Measurements from ENCODE around the gene CD3E. TPM values are rescaled to one million over a fixed set of nuclear protein-coding genes. Genes with fewer than 3 reads are reported as not detected.

The CD3E gene
- total RNA-seq, 2 experiments from 2014 or later, result 400 to 530 TPM

GRCh38 chr11:118274186-118274585, 30.3 kb upstream of the CD3E start:
- Mint-ChIP-seq H3K4me3 (no peak overlapping the region), H3K9me3 (ENCODE audit: low read depth) (no peaks in the 10 kb centered on the region), H3K27me3 (no peaks in the 10 kb centered on the region), H3K27ac (no peak overlapping the region), H3K4me1 (peaks cover 37% of the 10 kb centered on the region), H3K36me3 (ENCODE audit: low read depth) (no peaks in the 10 kb centered on the region)
- ATAC-seq, result no peak
- intact Hi-C loops (cut with DNase I, micrococcal nuclease), result no loop called here
- CTCF ChIA-PET, result interaction anchor here (0.7 to 1.3 kb wide), 3 partner anchors 21 to 716 kb away, joined by 3 to 5 read pairs (median 3); no protein-coding TSS in a partner anchor
- DNase-seq, result no peak
- POLR2A ChIA-PET, result no interaction called here

GRCh38 chr11:118275176-118275575, 29.4 kb upstream of the CD3E start:
- Mint-ChIP-seq H3K27me3 (no peaks in the 10 kb centered on the region), H3K36me3 (ENCODE audit: low read depth) (no peaks in the 10 kb centered on the region), H3K27ac (peak overlapping the region; percentile 35), H3K4me1 (peaks cover 37% of the 10 kb centered on the region), H3K4me3 (no peak overlapping the region), H3K9me3 (ENCODE audit: low read depth) (no peaks in the 10 kb centered on the region)
- ChIA-PET POLR2A (interaction anchor here (0.6 to 1.0 kb wide), 2 partner anchors 11 to 88 kb away, joined by 3 to 4 read pairs; no protein-coding TSS in a partner anchor), CTCF (interaction anchor here (0.7 to 1.9 kb wide), 6 partner anchors 13 to 104 kb away, joined by 3 to 8 read pairs (median 4); no protein-coding TSS in a partner anchor)
- intact Hi-C loops (cut with DNase I, micrococcal nuclease), result no loop called here
- no peak for DNase-seq
- ATAC-seq, result peak; percentile 39

- H3K9me3 Mint-ChIP-seq (ENCODE audit: low read depth), result peaks cover under 1% of the 10 kb centered on the region
- H3K27me3 Mint-ChIP-seq, result no peaks in the 10 kb centered on the region
- peaks cover 44% of the 10 kb centered on the region for H3K4me1 Mint-ChIP-seq
- ChIA-PET POLR2A (interaction anchor here (0.6 to 0.7 kb wide), 2 partner anchors 92 to 668 kb away, joined by 3 to 4 read pairs; no protein-coding TSS in a partner anchor), CTCF (interaction anchor here (0.6 to 2.3 kb wide), 12 partner anchors 10 to 481 kb away, joined by 3 to 13 read pairs (median 4); partner anchors contain the start of gene MPZL2)
- no peak overlapping the region for H3K4me3 Mint-ChIP-seq
- no peak for ATAC-seq
- no peak for DNase-seq
- H3K36me3 Mint-ChIP-seq (ENCODE audit: low read depth), result no peaks in the 10 kb centered on the region
- H3K27ac Mint-ChIP-seq, result peak overlapping the region; percentile 38
- intact Hi-C loops (cut with DNase I, micrococcal nuclease), result no loop called here
These were observed 28.1 kb upstream of the CD3E start for GRCh38 chr11:118276422-118276821.

- CTCF ChIA-PET, result interaction anchor here (0.6 to 2.3 kb wide), 18 partner anchors 11 to 381 kb away, joined by 3 to 13 read pairs (median 3); partner anchors contain the start of genes JAML and MPZL2
- DNase-seq, result peak; percentile 27
- peak; percentile 72 for ATAC-seq
- intact Hi-C loops (cut with DNase I, micrococcal nuclease), result no loop called here
- Mint-ChIP-seq H3K36me3 (ENCODE audit: low read depth) (no peaks in the 10 kb centered on the region), H3K27ac (peak overlapping the region; percentile 20), H3K4me3 (no peak overlapping the region), H3K4me1 (peaks cover 51% of the 10 kb centered on the region), H3K9me3 (ENCODE audit: low read depth) (peaks cover 3% of the 10 kb centered on the region), H3K27me3 (no peaks in the 10 kb centered on the region)
- POLR2A ChIA-PET, result interaction anchor here (0.7 kb wide), 1 partner anchor 104 kb away, joined by 4 read pairs; no protein-coding TSS in a partner anchor
These were observed 27.2 kb upstream of the CD3E start for GRCh38 chr11:118277312-118277711.

DNA sequence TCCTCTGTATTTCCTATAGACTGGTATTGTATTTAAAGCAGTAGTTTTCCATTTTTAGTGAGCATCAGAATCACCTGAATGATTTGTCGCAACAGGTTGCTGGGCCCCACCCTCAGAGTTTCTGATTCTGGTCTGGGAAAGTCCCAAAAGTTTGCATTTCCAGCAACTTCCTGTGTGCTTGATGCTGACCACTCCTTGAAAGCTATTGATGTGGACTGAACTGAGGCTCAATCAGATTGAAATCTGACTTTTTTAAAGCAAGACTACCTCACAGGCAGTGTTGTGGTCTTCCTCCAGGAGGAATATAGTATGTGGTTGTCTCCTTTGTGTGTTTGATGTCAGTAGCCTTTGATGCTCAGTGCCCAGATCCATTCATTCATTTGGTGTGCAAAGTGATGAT, 23.2 kb upstream of the CD3E start:
- peaks cover 55% of the 10 kb centered on the region for H3K4me1 Mint-ChIP-seq
- no peak overlapping the region for H3K4me3 Mint-ChIP-seq
- CTCF ChIA-PET, result interaction anchor here (0.6 to 5.0 kb wide), 6 partner anchors 14 to 256 kb away, joined by 3 to 24 read pairs (median 8); partner anchors contain the start of gene MPZL2
- DNase-seq (peak; percentile 42), ATAC-seq (peak; percentile 16)
- POLR2A ChIA-PET, result interaction anchor here (0.7 kb wide), 1 partner anchor 21 kb away, joined by 4 read pairs; no protein-coding TSS in a partner anchor
- intact Hi-C loops (cut with DNase I, micrococcal nuclease), result no loop called here
- no peaks in the 10 kb centered on the region for H3K36me3 Mint-ChIP-seq (ENCODE audit: low read depth)
- no peaks in the 10 kb centered on the region for H3K27me3 Mint-ChIP-seq
- peaks cover 3% of the 10 kb centered on the region for H3K9me3 Mint-ChIP-seq (ENCODE audit: low read depth)
- H3K27ac Mint-ChIP-seq, result peak overlapping the region; percentile 16

DNA sequence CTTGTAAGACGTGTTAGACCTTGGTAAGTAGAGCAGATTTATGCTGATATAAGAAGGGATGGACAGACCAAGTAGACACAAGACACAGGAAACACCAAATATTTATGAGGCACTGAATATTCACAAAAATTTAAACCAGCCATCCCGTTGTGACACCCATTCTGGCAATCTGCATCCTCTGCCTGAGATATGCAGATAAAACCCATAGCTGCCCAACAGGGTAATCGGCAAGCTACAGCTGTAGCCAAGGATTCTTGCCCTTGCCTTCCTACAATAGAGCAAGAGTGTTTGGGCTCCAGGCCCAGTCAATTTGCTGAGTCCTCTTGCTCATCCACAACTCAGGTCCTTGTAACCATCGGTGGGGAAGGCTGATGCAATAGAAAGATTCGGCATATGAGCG, 21.9 kb upstream of the CD3E start:
- no peak overlapping the region for H3K4me3 Mint-ChIP-seq
- ATAC-seq, result no peak
- peaks cover 3% of the 10 kb centered on the region for H3K9me3 Mint-ChIP-seq (ENCODE audit: low read depth)
- H3K27ac Mint-ChIP-seq, result no peak overlapping the region
- no peaks in the 10 kb centered on the region for H3K36me3 Mint-ChIP-seq (ENCODE audit: low read depth)
- no peak for DNase-seq
- POLR2A ChIA-PET, result no interaction called here
- H3K4me1 Mint-ChIP-seq, result peaks cover 52% of the 10 kb centered on the region
- CTCF ChIA-PET, result interaction anchor here (0.9 to 5.0 kb wide), 8 partner anchors 13 to 110 kb away, joined by 3 to 24 read pairs (median 4); partner anchors contain the start of genes CD3E and MPZL3
- no peaks in the 10 kb centered on the region for H3K27me3 Mint-ChIP-seq
- intact Hi-C loops (cut with DNase I, micrococcal nuclease), result no loop called here

- H3K9me3 Mint-ChIP-seq (ENCODE audit: low read depth), result peaks cover 3% of the 10 kb centered on the region
- H3K4me3 Mint-ChIP-seq, result no peak overlapping the region
- CTCF ChIA-PET, result interaction anchor here (0.8 to 5.0 kb wide), 13 partner anchors 12 to 145 kb away, joined by 3 to 24 read pairs (median 4); partner anchors contain the start of genes CD3E and MPZL3
- POLR2A ChIA-PET, result interaction anchor here (0.5 to 0.9 kb wide), 2 partner anchors 90 to 158 kb away, joined by 7 to 10 read pairs; no protein-coding TSS in a partner anchor
- intact Hi-C loops (cut with DNase I, micrococcal nuclease), result no loop called here
- H3K27ac Mint-ChIP-seq, result peak overlapping the region; percentile 69
- H3K27me3 Mint-ChIP-seq, result no peaks in the 10 kb centered on the region
- H3K36me3 Mint-ChIP-seq (ENCODE audit: low read depth), result no peaks in the 10 kb centered on the region
- ATAC-seq (no peak), DNase-seq (no peak)
- peaks cover 52% of the 10 kb centered on the region for H3K4me1 Mint-ChIP-seq
These were observed 21.4 kb upstream of the CD3E start for GRCh38 chr11:118283037-118283636.

GRCh38 chr11:118283756-118284350, 20.7 kb upstream of the CD3E start:
- DNase-seq (peak; percentile 53), ATAC-seq (peak; percentile 78)
- Mint-ChIP-seq H3K4me1 (peaks cover 52% of the 10 kb centered on the region), H3K4me3 (no peak overlapping the region), H3K27ac (peak overlapping the region; percentile 69), H3K9me3 (ENCODE audit: low read depth) (peaks cover 3% of the 10 kb centered on the region), H3K27me3 (no peaks in the 10 kb centered on the region), H3K36me3 (ENCODE audit: low read depth) (no peaks in the 10 kb centered on the region)
- CTCF ChIA-PET, result interaction anchor here (0.5 to 5.0 kb wide), 17 partner anchors 11 to 145 kb away, joined by 3 to 24 read pairs (median 4); partner anchors contain the start of genes CD3E and MPZL3
- POLR2A ChIA-PET, result interaction anchor here (0.5 to 1.2 kb wide), 3 partner anchors 67 to 155 kb away, joined by 3 to 7 read pairs (median 4); no protein-coding TSS in a partner anchor
- intact Hi-C loops (cut with DNase I, micrococcal nuclease), result no loop called here

GRCh38 chr11:118286545-118286944, 18.0 kb upstream of the CD3E start:
- POLR2A ChIA-PET, result no interaction called here
- Mint-ChIP-seq H3K4me3 (no peak overlapping the region), H3K36me3 (ENCODE audit: low read depth) (no peaks in the 10 kb centered on the region), H3K4me1 (peaks cover 49% of the 10 kb centered on the region), H3K27ac (no peak overlapping the region), H3K9me3 (ENCODE audit: low read depth) (peaks cover 3% of the 10 kb centered on the region), H3K27me3 (no peaks in the 10 kb centered on the region)
- CTCF ChIA-PET, result interaction anchor here (0.6 to 3.6 kb wide), 5 partner anchors 9 to 143 kb away, joined by 3 to 14 read pairs (median 5); no protein-coding TSS in a partner anchor
- intact Hi-C loops (cut with DNase I, micrococcal nuclease), result no loop called here
- no peak for ATAC-seq
- DNase-seq, result no peak

DNA sequence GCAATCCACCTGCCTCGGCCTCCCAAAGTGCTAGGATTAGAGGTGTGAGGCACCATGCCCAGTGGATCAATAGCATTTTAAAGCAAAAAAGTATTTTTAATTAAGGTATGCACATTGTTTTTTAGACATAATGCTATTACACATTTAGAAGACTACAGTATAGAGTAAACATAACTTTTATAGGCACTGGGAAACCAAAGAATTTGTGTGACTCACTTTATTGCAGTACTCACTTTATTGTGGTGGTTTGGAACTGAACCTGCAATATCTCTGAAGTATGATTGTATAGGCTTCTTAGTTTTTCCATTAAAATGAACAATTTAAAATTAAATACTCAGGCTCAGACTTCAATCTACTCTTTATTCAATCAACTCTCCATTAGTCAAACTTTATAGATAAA, 17.5 kb upstream of the CD3E start:
- Mint-ChIP-seq H3K4me1 (peaks cover 46% of the 10 kb centered on the region), H3K9me3 (ENCODE audit: low read depth) (peaks cover 2% of the 10 kb centered on the region), H3K36me3 (ENCODE audit: low read depth) (no peaks in the 10 kb centered on the region), H3K27me3 (no peaks in the 10 kb centered on the region), H3K27ac (no peak overlapping the region), H3K4me3 (no peak overlapping the region)
- POLR2A ChIA-PET, result no interaction called here
- ATAC-seq, result peak; percentile 67
- CTCF ChIA-PET, result interaction anchor here (0.6 to 3.6 kb wide), 6 partner anchors 9 to 143 kb away, joined by 3 to 14 read pairs (median 4); no protein-coding TSS in a partner anchor
- intact Hi-C loops (cut with DNase I, micrococcal nuclease), result no loop called here
- DNase-seq, result no peak

- no peak for ATAC-seq
- POLR2A ChIA-PET, result interaction anchor here (0.7 kb wide), 2 partner anchors 288 to 499 kb away, joined by 3 to 5 read pairs; no protein-coding TSS in a partner anchor
- Mint-ChIP-seq H3K9me3 (ENCODE audit: low read depth) (peaks cover 2% of the 10 kb centered on the region), H3K4me3 (no peak overlapping the region), H3K27me3 (no peaks in the 10 kb centered on the region), H3K27ac (no peak overlapping the region), H3K4me1 (peaks cover 26% of the 10 kb centered on the region), H3K36me3 (ENCODE audit: low read depth) (no peaks in the 10 kb centered on the region)
- CTCF ChIA-PET, result interaction anchor here (0.5 to 3.6 kb wide), 13 partner anchors 10 to 287 kb away, joined by 3 to 14 read pairs (median 4); no protein-coding TSS in a partner anchor
- intact Hi-C loops (cut with DNase I, micrococcal nuclease), result no loop called here
- DNase-seq, result no peak
These were observed 15.1 kb upstream of the CD3E start for GRCh38 chr11:118289401-118289800.

Data from activated CD4-positive, alpha-beta T cell treated with anti-CD3 and anti-CD28 coated beads for 36 hours (primary cell).